Colon (tissue), 2 donors: Measurements from ENCODE around the gene GPSM1.

ENCODE experiments used
- FAIRE-seq: peaks from 2 replicates; lab custom pipeline; 2012; peaks lifted over from hg19 to GRCh38; lab: Jason Lieb, UNC
- donor health status: control.
- donor health status: control.

Gene GPSM1

GRCh38 chr9:136361754-136362449 lies 34.6 kb downstream of the GPSM1 start:
- no peak for FAIRE-seq

- no peak for FAIRE-seq
Measured at GRCh38 chr9:136362450-136362784, 35.1 kb downstream of the GPSM1 start.

- no peak for FAIRE-seq
Measured at GRCh38 chr9:136363106-136363948, 36.0 kb downstream of the GPSM1 start, which contains the start of gene DNLZ. TSS of gene DNLZ (minus strand) at chr9:136363744. CDS start at chr9:136363714, 30 bp downstream.

GRCh38 chr9:136363949-136364748 lies 36.8 kb downstream of the GPSM1 start:
- no peak for FAIRE-seq

DNA sequence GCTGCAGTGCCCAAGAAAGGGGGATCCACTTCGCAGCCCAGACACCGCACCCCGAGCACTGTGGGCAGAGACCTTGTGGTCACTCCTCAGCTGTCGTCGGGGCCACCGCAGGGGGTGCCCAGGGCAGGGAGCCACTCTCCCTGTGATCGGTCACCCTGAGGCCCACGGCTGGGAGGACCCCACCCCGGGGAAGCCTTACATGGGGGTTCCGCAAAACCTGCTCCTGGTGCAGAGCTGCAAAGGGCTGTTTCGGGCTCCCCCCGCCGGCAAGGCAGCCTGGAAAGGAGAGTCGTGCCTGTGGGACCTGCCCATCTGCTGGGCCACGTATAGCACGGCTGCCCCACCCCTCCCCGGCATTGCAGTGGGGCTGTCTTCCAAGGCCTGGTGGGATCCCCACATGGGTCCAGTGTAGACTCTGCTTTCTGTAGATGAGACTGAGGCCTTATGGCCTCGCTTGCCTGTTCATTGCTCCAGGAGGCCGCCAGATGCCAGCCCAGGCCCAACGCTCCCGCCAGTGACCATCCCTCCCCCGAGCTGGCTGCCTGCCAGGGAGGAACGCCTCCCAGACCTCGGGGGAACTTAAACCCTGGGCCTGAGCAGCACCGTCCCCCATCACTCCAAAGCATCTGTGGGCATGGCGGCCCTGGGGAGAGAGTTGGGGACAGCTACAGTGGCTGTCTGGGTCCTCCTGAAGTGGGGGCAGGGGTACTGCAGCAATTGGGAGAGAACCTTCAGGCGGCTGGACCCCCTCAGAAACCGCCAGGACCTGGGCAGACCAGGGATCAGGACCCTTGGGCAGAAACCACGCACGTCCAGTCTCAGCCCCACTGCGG lies 37.8 kb downstream of the GPSM1 start:
- FAIRE-seq: no peak

DNA sequence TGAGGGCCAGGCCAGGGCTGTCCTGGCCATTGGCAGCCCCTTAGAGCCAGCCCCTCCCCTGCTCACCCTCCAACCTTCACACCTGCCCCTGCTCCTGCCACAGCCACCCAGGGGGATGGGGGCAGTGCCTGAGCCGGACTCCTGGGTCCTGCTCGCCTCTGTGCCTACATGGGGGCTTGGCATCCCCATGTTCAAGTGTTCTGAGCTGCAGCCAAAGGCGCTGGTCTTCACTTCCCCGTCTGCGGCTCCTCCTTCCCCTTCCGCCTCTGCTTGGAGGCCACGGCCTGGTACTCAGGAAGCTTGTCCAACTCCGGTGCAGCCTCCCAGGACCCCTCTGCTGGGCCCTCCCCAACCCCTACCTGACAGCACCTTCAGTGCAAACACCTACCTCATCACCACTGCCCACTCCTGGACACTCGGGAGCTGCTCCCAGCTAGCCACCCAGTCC lies 38.5 kb downstream of the GPSM1 start:
- no peak for FAIRE-seq

GRCh38 chr9:136366826-136367225 lies 39.5 kb downstream of the GPSM1 start:
- no peak for FAIRE-seq

DNA sequence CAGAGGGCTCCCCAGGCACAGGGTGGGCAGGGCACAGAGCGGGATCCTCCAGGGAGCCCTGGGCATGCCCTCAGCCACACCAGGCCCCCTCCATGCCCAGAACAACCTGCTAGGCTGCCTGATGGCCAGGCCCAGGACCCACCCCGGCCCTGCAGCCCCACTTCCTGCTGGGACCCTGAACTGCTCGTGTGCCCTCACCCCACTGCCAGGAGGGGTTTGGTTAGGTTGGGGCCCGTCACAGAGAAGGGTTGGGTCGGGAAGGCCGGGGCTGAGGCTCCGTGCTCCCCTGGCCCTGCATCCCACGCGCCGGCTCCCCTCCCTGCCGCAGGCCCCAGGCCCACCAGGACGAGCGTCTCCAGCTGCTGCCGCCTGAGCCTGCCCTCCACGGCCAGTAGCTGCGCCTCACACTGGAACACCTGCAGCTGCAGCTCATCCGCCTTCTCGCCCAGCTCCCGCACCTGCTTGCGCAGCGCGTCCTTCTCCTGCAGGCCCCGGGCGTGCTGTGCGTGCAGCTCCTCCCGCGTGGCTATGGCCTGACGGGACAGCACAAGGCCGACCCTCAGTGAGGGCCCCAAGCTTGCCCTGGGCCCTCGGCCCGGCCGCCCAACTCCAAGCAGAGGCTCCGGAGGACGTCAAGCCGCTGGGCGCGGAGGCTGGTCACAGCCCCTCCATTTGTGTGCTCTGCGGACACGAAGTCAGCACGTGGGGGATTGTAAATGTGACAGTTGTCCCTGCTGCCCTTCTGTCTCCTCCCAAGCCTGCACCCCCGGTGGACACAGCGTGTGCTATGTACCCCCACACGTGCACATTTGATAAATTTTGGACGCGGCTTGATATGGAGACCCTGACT lies 40.2 kb downstream of the GPSM1 start:
- no peak for FAIRE-seq

DNA sequence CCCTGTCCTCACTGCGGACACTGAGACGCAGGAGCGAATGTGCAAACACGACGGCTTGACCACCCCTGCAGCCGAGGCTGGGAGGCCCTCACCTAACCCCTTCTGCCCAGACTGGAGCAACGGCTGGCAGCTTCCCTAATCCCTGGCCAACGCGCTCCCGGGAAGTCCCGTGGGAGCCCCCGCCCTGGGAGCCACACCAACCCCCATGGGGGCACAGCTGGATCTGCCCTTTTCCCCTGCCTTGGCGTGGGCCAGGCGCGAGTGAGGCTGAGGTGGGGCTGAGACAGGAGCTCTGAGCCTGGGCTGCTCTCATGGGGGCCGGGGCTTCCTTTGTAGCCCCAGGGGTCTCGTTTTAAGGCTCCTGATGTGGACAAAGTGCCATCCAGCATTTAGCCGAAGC lies 40.9 kb downstream of the GPSM1 start:
- FAIRE-seq: no peak

GRCh38 chr9:136370037-136370436 lies 42.7 kb downstream of the GPSM1 start:
- FAIRE-seq: no peak

GRCh38 chr9:136370687-136371532 lies 43.6 kb downstream of the GPSM1 start:
- FAIRE-seq: no peak

DNA sequence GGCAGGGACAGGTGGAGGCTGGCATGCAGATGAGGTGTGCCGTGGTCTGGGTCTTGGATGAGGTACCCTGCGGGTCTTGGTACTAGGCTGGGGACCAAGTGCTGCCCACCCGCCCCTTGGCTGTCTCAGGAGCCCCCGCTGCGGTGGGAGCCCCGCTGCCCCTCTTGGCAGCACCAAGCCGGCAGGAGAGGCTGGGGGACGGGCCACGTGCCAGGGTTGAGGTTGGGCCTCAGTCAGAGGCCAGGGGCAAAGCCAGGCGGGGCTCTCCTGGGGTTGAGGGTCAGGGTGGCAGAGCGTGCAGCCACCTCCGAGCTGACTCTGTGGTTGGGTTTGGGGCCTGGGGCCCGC lies 44.2 kb downstream of the GPSM1 start:
- FAIRE-seq: no peak

- no peak for FAIRE-seq
Measured at GRCh38 chr9:136372006-136372405, 44.7 kb downstream of the GPSM1 start.

GRCh38 chr9:136372561-136373299 lies 45.4 kb downstream of the GPSM1 start:
- FAIRE-seq: no peak

DNA sequence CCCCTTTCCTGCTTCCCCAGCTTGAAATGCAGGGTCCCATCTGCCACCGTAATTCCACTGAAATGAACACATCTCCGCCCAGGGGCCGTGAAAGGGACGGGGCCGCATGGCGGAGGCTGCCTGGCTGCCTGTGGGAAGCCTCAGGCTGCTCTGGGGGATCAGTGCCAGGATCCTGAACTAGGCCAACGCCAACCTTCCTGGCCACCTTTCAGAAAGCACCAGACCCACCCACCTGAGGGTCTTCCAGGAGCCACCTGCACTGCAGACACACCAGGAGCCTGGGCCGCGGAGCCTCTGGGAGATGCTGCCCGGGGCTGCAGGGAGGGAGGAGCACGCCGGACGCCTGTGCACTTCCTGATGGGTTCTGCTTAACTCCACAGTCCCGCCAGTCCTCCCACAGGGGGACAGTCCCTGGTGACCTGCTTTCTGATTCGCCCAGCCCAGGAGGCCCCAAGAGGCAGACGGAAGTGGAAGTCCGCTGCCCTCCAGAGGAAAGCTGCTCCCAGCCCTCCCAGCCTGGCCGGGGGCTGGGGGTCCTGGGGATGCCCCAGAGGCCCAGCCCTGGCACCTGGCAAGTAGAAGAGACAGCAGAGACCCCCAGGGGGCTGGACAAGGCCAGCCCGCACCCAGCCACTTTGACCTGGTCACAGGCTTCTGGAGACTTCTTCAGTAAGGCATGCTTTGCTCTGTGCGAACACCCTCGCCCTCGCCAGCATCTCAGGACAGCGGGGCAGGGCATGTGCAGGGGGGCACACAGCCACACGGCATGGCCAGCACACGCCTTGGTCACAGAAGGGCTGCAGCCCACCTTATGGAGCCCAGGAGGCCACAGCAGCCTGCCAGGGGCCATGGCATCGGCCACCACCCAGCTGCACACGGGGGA lies 46.2 kb downstream of the GPSM1 start, which contains the start of gene CARD9:
CARD9 (minus strand) TSS at position 370 of the 883 bp plus-strand sequence. CDS start 1,591 bp downstream, outside the sequence.
- no peak for FAIRE-seq

- FAIRE-seq: no peak
Measured at GRCh38 chr9:136374183-136374575, 46.8 kb downstream of the GPSM1 start.

DNA sequence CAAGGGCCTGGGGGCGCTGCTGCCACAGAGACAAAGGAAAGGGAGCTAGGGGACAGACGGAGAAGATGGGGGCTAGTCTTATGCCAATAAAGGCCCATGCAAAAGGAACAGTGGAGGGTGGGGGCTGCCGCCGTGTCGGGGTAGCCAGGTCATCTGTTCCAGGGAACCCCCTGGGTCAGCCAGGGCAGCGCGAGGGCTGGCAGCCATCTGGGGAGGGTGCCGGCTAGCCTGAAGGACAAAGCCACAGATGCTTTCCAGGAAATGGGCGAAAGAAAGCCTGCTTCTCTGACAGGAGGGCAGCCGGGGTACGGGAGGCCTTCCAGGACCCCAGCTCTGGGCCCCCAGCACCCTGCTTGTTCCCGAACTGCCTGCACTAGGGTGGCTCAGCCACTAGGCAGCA lies 47.8 kb downstream of the GPSM1 start:
- FAIRE-seq: no peak

GRCh38 chr9:136376457-136376856 lies 49.1 kb downstream of the GPSM1 start:
- FAIRE-seq: no peak
